Middle frontal gyrus (tissue), 1 donor: Measurements from ENCODE around the gene SMCO3.

Source experiments
- DNase-seq: peaks from one replicate; pipeline ENCODE4 v3.0.0-alpha.2; 2015; ENCODE audit warnings: low spot score; ENCODE audit errors: extremely low spot score

SMCO3 gene

GRCh38 chr12:14814014-14814413 is at the start of gene SMCO3:
SMCO3 (minus strand) TSS chr12:14814182; CDS start chr12:14806680, 7,502 bp downstream.
- DNase-seq: no peak

GRCh38 chr12:14860490-14860889 is 46.5 kb upstream of the SMCO3 start:
- DNase-seq: no peak

GRCh38 chr12:14858513-14858912 is 44.5 kb upstream of the SMCO3 start:
- DNase-seq: no peak

- no peak for DNase-seq
These were observed 40.7 kb upstream of the SMCO3 start for GRCh38 chr12:14854586-14855183.

- no peak for DNase-seq
These were observed 40.0 kb upstream of the SMCO3 start for GRCh38 chr12:14853961-14854360.

- no peak for DNase-seq
These were observed 38.9 kb upstream of the SMCO3 start for GRCh38 chr12:14852880-14853279.

GRCh38 chr12:14850929-14851663 is 37.1 kb upstream of the SMCO3 start:
- no peak for DNase-seq

GRCh38 chr12:14849661-14850060 is 35.7 kb upstream of the SMCO3 start:
- DNase-seq: no peak

- no peak for DNase-seq
These were observed 33.0 kb upstream of the SMCO3 start for GRCh38 chr12:14846876-14847580.

- DNase-seq: no peak
These were observed 32.1 kb upstream of the SMCO3 start for GRCh38 chr12:14846042-14846587.

GRCh38 chr12:14845350-14845750 is 31.4 kb upstream of the SMCO3 start:
- DNase-seq: peak; percentile 39

- DNase-seq: no peak
These were observed 30.4 kb upstream of the SMCO3 start for GRCh38 chr12:14844401-14844800.

GRCh38 chr12:14843425-14843887 is 29.5 kb upstream of the SMCO3 start, which contains the start of gene ART4:
ART4 (minus strand) TSS chr12:14843526; CDS start chr12:14843113, 413 bp downstream.
- DNase-seq: no peak

GRCh38 chr12:14842315-14842714 is 28.3 kb upstream of the SMCO3 start:
- DNase-seq: no peak

- DNase-seq: no peak
These were observed 27.8 kb upstream of the SMCO3 start for GRCh38 chr12:14841761-14842160.

- DNase-seq: no peak
These were observed 26.6 kb upstream of the SMCO3 start for GRCh38 chr12:14840616-14841015.

- no peak for DNase-seq
These were observed 25.3 kb upstream of the SMCO3 start for GRCh38 chr12:14839262-14839661.

GRCh38 chr12:14836336-14837210 is 22.6 kb upstream of the SMCO3 start:
- no peak for DNase-seq

GRCh38 chr12:14834509-14834908 is 20.5 kb upstream of the SMCO3 start:
- DNase-seq: no peak

GRCh38 chr12:14833952-14834351 is 20.0 kb upstream of the SMCO3 start:
- no peak for DNase-seq

- DNase-seq: no peak
These were observed 19.4 kb upstream of the SMCO3 start for GRCh38 chr12:14833336-14833735.
